NCI-H446 treated with DMSO at 0.1 percent for 48 hours (cell line): Measurements from ENCODE around the gene FADS6.
"Not testable (repeated sequence)": the region's sequence is repeated elsewhere in the genome, so short reads cannot be mapped to it uniquely, and the experiment has no call there.

Experiments used
- DNase-seq: peaks from one replicate; lab custom pipeline; 2025; lab: John Stamatoyannopoulos, UW

The FADS6 gene

GRCh38 chr17:74888469-74888868, 5.0 kb downstream of the FADS6 start:
- DNase-seq: no peak

GRCh38 chr17:74883241-74883745, 10.1 kb downstream of the FADS6 start:
- no peak for DNase-seq

- DNase-seq: no peak
Observed at GRCh38 chr17:74882517-74883240, 10.8 kb downstream of the FADS6 start.

- no peak for DNase-seq
Observed at GRCh38 chr17:74881073-74881472, 12.4 kb downstream of the FADS6 start.

GRCh38 chr17:74879308-74879707, 14.1 kb downstream of the FADS6 start:
- DNase-seq: no peak

- no peak for DNase-seq
Observed at GRCh38 chr17:74878658-74879057, 14.8 kb downstream of the FADS6 start.

GRCh38 chr17:74877592-74878548, 15.6 kb downstream of the FADS6 start:
- no peak for DNase-seq

GRCh38 chr17:74875977-74876593, 17.3 kb downstream of the FADS6 start:
- no peak for DNase-seq

GRCh38 chr17:74875155-74875976, 18.1 kb downstream of the FADS6 start:
- DNase-seq: peak; percentile 100

GRCh38 chr17:74874615-74875037, 18.8 kb downstream of the FADS6 start:
- no peak for DNase-seq

- no peak for DNase-seq
Observed at GRCh38 chr17:74873874-74874614, 19.4 kb downstream of the FADS6 start.

GRCh38 chr17:74873037-74873873, 20.2 kb downstream of the FADS6 start:
- peak; percentile 100 for DNase-seq

- DNase-seq: no peak
Observed at GRCh38 chr17:74872313-74873036, 21.0 kb downstream of the FADS6 start, which contains the start of gene FDXR. Gene FDXR (minus strand): TSS chr17:74872994. CDS start chr17:74872944, 50 bp downstream.

- no peak for DNase-seq
Observed at GRCh38 chr17:74871356-74872076, 21.9 kb downstream of the FADS6 start.

- DNase-seq: peak; percentile 28
Observed at GRCh38 chr17:74870512-74870911, 22.9 kb downstream of the FADS6 start.

GRCh38 chr17:74870028-74870427, 23.4 kb downstream of the FADS6 start:
- not testable (repeated sequence) for DNase-seq

GRCh38 chr17:74868908-74869255, 24.6 kb downstream of the FADS6 start:
- no peak for DNase-seq

GRCh38 chr17:74868251-74868907, 25.1 kb downstream of the FADS6 start:
- DNase-seq: no peak
